IMR-90 (cell line): ENCODE data around the gene SLC12A8. TPM values are rescaled to one million over a fixed set of nuclear protein-coding genes. Genes with fewer than 3 reads are reported as not detected.

ENCODE experiments used
- ATAC-seq: fragments of 200-7000 bp; cut with Tn5 transposase; 2 replicates; pipeline ENCODE4 v1.9.1; 2020; ENCODE audit warnings: low read depth, mild to moderate bottlenecking, moderate library complexity
- BruUV-seq: library from RNA; stranded (reverse); fragments of 400-500 nt; replicated peaks from 2 replicates; lab custom pipeline; 2021; lab: Mats Ljungman, UMichigan
- CTCF ChIA-PET: fragments of 300-600 bp; formaldehyde crosslinking; extraction: SDS; loops from one replicate; lab custom pipeline; 2021; ENCODE audit warnings: antibody characterized with exemption; lab: Yijun Ruan, JAX
- POLR2A ChIA-PET: fragments of 300-600 bp; sonication (Branson Sonifier 250); formaldehyde crosslinking; loops from one replicate; lab custom pipeline; 2022; ENCODE audit warnings: antibody characterized with exemption; ENCODE audit not compliant: unreplicated experiment; lab: Charles Lee
- DNase-seq: peaks from one replicate; pipeline ENCODE4 v3.0.0; 2013
- H2AFZ ChIP-seq: replicated peaks from 2 replicates; pipeline ENCODE3; 2013; ENCODE audit warnings: low read length, mild to moderate bottlenecking; ENCODE audit not compliant: poor library complexity
- H2AK5ac ChIP-seq: 2 replicates; pipeline ENCODE4 v1.6.1; 2013; ENCODE audit warnings: low read depth, low read length, inconsistent platforms
- H2AK9ac ChIP-seq: replicated peaks from 2 replicates; pipeline ENCODE3; 2013; ENCODE audit warnings: mild to moderate bottlenecking, low read depth, low read length, moderate library complexity; ENCODE audit not compliant: poor library complexity
- H2BK120ac ChIP-seq: 2 replicates; pipeline ENCODE4 v1.6.1; 2013; ENCODE audit warnings: low read depth, low read length, inconsistent platforms
- H2BK15ac ChIP-seq: 3 replicates; pipeline ENCODE4 v1.6.1; 2013; ENCODE audit warnings: low read depth, low read length, inconsistent platforms
- H2BK20ac ChIP-seq: 2 replicates; pipeline ENCODE4 v1.6.1; 2013; ENCODE audit warnings: low read depth, mild to moderate bottlenecking, inconsistent platforms, low read length, moderate library complexity
- H2BK5ac ChIP-seq: 2 replicates; pipeline ENCODE4 v1.6.1; 2013; ENCODE audit warnings: mild to moderate bottlenecking, low read depth, low read length, inconsistent platforms; ENCODE audit not compliant: poor library complexity, severe bottlenecking
- H3K14ac ChIP-seq: replicated peaks from 2 replicates; pipeline ENCODE4 v1.6.1; 2013; ENCODE audit warnings: low read depth, low read length, inconsistent platforms
- H3K18ac ChIP-seq: 2 replicates; pipeline ENCODE4 v1.6.1; 2013; ENCODE audit warnings: low read depth, low read length, control low read depth
- H3K23ac ChIP-seq: 2 replicates; pipeline ENCODE4 v1.6.1; 2013; ENCODE audit warnings: low read depth, low read length, inconsistent platforms
- H3K27ac ChIP-seq: 2 replicates; pipeline ENCODE4 v1.5.1; 2013; ENCODE audit warnings: mild to moderate bottlenecking, control low read depth, low read length; ENCODE audit not compliant: insufficient read depth
- H3K27me3 ChIP-seq: 2 replicates; pipeline ENCODE4 v1.6.1; 2013; ENCODE audit warnings: low read length; ENCODE audit not compliant: control insufficient read depth, insufficient read depth
- H3K36me3 ChIP-seq: 2 replicates; pipeline ENCODE4 v1.6.1; 2013; ENCODE audit warnings: low read length, mixed read lengths; ENCODE audit not compliant: control insufficient read depth, insufficient read depth
- H3K4ac ChIP-seq: 2 replicates; pipeline ENCODE4 v1.6.1; 2013; ENCODE audit warnings: low read depth, low read length, inconsistent platforms
- H3K4me1 ChIP-seq: 2 replicates; pipeline ENCODE4 v1.6.1; 2013; ENCODE audit warnings: low read length, mixed read lengths; ENCODE audit not compliant: control insufficient read depth, insufficient read depth
- H3K4me2 ChIP-seq: 2 replicates; pipeline ENCODE4 v1.6.1; 2013; ENCODE audit warnings: low read depth, mild to moderate bottlenecking, control low read depth, low read length, moderate library complexity
- H3K4me3 ChIP-seq: 2 replicates; pipeline ENCODE4 v1.5.1; 2013; ENCODE audit warnings: low read depth, mild to moderate bottlenecking, control low read depth, low read length, moderate library complexity; ENCODE audit not compliant: insufficient read depth
- H3K56ac ChIP-seq: 2 replicates; pipeline ENCODE4 v1.6.1; 2013; ENCODE audit warnings: low read length, inconsistent platforms; ENCODE audit not compliant: insufficient read depth; ENCODE audit errors: extremely low read depth
- H3K79me1 ChIP-seq, 2 experiments: 2 replicates each; pipeline ENCODE4 v1.6.1; 2013; ENCODE audit warnings: low read length in 2 of 2, inconsistent platforms in 1 of 2, low read depth in 1 of 2
- H3K9ac ChIP-seq: 2 replicates; pipeline ENCODE4 v1.6.1; 2013; ENCODE audit warnings: low read depth, low read length, control low read depth
- H3K9me1 ChIP-seq: 2 replicates; pipeline ENCODE4 v1.6.1; 2013; ENCODE audit warnings: low read length, inconsistent platforms; ENCODE audit not compliant: insufficient read depth
- H3K9me3 ChIP-seq: 2 replicates; pipeline ENCODE4 v1.6.1; 2013; ENCODE audit warnings: low read length; ENCODE audit not compliant: control insufficient read depth, insufficient read depth
- H4K20me1 ChIP-seq: 2 replicates; pipeline ENCODE4 v1.6.1; 2013; ENCODE audit warnings: low read length, inconsistent platforms; ENCODE audit not compliant: insufficient read depth
- H4K5ac ChIP-seq: 2 replicates; pipeline ENCODE4 v1.6.1; 2013; ENCODE audit warnings: mild to moderate bottlenecking, low read depth, low read length, control low read depth
- H4K8ac ChIP-seq, 2 experiments: 2 replicates each; pipeline ENCODE4 v1.6.1; 2013; ENCODE audit warnings: low read depth in 2 of 2, low read length in 2 of 2, control low read depth in 1 of 2, inconsistent platforms in 1 of 2
- H4K91ac ChIP-seq: 2 replicates; pipeline ENCODE4 v1.6.1; 2013; ENCODE audit warnings: low read depth, low read length, inconsistent platforms; ENCODE audit not compliant: insufficient read depth
- FOS ChIP-seq: fragments of 150-350 bp; IDR thresholded peaks from 2 replicates; pipeline ENCODE4 v1.6.1; 2016; ENCODE audit warnings: low read depth, low read length
- MXI1 ChIP-seq: IDR thresholded peaks from 2 replicates; pipeline ENCODE4 v1.6.1; 2012; ENCODE audit warnings: low read depth, mild to moderate bottlenecking, low read length, moderate library complexity, borderline replicate concordance
- NFE2L2 ChIP-seq: fragments of 150-350 bp; IDR thresholded peaks from 2 replicates; pipeline ENCODE4 v1.6.1; 2016; ENCODE audit warnings: low read depth, mild to moderate bottlenecking, low read length
- POLR2A ChIP-seq: IDR thresholded peaks from 2 replicates; pipeline ENCODE4 v1.6.1; 2012; ENCODE audit warnings: mild to moderate bottlenecking, low read depth, low read length
- RAD21 ChIP-seq: IDR thresholded peaks from 2 replicates; pipeline ENCODE4 v1.6.1; 2012; ENCODE audit warnings: low read length, improper control_type of control experiment
- RFX5 ChIP-seq: IDR thresholded peaks from 2 replicates; pipeline ENCODE4 v1.8.0; 2012; ENCODE audit warnings: low read depth, mild to moderate bottlenecking, low read length, moderate library complexity
- whole genome bisulfite sequencing, 2 experiments: methylation state at CpG; one replicate each; pipeline versions ENCODE4 v1.1.5 to v1.1.7; 2013; ENCODE audit warnings: missing lambda C conversion rate in 2 of 2; ENCODE audit not compliant: insufficient read length in 1 of 2; ENCODE audit errors: extremely low coverage in 2 of 2; 5-methylcytosine and 5-hydroxymethylcytosine counted together
- dilution Hi-C: fragments of 300-500 bp; cut with HindIII; formaldehyde crosslinking; loops from one replicate; pipeline ENCODE4 v1.14.3; 2018; ENCODE audit warnings: low sequenced_read_pairs; ENCODE audit not compliant: unreplicated experiment
- in situ Hi-C: fragments of 300-500 bp; cut with MboI; formaldehyde crosslinking; loops from 3 replicates; pipeline ENCODE4 v1.14.3; 2019; ENCODE audit warnings: low sequenced_read_pairs, inconsistent platforms, mixed read lengths
- intact Hi-C: fragments of 100-400 bp; cut with micrococcal nuclease; formaldehyde crosslinking; loops from 2 replicates; pipeline ENCODE4 v1.10.0; 2022
- polyA plus RNA-seq, 3 experiments: library from polyadenylated mRNA; depleted of rRNA; stranded (reverse); fragments of >200 nt; gene quantifications; 2 replicates each; pipeline ENCODE4 v1.2.3, GENCODE V29; 2012; ENCODE audit warnings: low replicate concordance in 1 of 3
- total RNA-seq: library from RNA; depleted of rRNA; stranded (reverse); fragments of >200 nt; gene quantifications from 2 replicates; pipeline ENCODE4 v1.2.3, GENCODE V29; 2012

Gene SLC12A8
- total and polyA plus RNA-seq, 2 of the 4 experiments (the other 2 are of a cell fraction), result 2.2 to 4.3 TPM

DNA sequence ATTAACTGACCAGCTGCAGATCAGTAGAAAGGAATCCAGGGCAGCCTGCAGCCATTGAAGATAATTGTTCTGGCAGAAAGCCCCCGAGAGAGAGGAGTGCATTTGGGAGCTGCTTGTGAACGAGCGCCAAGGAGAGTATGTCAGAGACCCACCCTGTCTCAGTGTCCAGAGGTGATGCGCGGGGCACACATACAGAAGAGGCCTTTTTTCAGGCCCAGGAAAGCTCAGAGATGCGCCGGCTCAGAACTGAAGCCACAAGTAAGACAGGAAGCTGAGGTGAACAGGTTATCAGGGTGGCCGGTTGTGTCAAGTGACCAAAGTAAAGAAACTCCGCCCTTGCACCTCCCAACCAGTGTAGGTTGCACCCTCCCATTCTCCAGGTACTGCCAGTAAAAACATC lies 96.9 kb downstream of the SLC12A8 start:
- Histone ChIP-seq H3K9ac (no peak overlapping the region; the same call in 1 of the 2 replicates), H3K36me3 (no peaks in the 10 kb centered on the region), H3K27ac (peak overlapping the region; percentile 60; the same call in 1 of the 2 replicates), H2AFZ (peak overlapping the region; percentile 19), H4K20me1 (no peaks in the 10 kb centered on the region), H3K9me1 (peaks cover 18% of the 10 kb centered on the region), H3K23ac (no peak overlapping the region; the same call in 1 of the 2 replicates), H3K79me1 (0 out of 4 replicates have a peak, but pooled peaks cover 0 to 2% of the 10 kb centered on the region in 2 experiments), H3K27me3 (no peaks in the 10 kb centered on the region), H3K14ac (peak overlapping the region; percentile 22), H4K91ac (peak overlapping the region; percentile 90), H2BK15ac (0 out of 3 replicates have a peak overlapping the region, but pooled peaks have one; percentile 86), H3K4me1 (peaks cover 27% of the 10 kb centered on the region), H3K4me3 (no peak overlapping the region), H3K56ac (no peak overlapping the region), H2BK20ac (peak overlapping the region; percentile 92), H3K18ac (peak overlapping the region; percentile 1; the same call in 1 of the 2 replicates), H4K8ac (peak overlapping the region; percentile 6 to 80; a peak in 2 of 4 replicates), H3K4ac (peak overlapping the region; percentile 89), H4K5ac (peak overlapping the region; percentile 0; the same call in 1 of the 2 replicates), H3K9me3 (no peaks in the 10 kb centered on the region), H2AK9ac (peak overlapping the region; percentile 62), H3K4me2 (no peak overlapping the region), H2AK5ac (peak overlapping the region; percentile 83; the same call in 1 of the 2 replicates), H2BK120ac (peak overlapping the region; percentile 96), H2BK5ac (no peak overlapping the region)
- ChIA-PET POLR2A (no interaction called here), CTCF (interaction anchor here (1.0 to 1.6 kb wide), 2 partner anchors 14 to 21 kb away, joined by 3 to 4 read pairs; no protein-coding TSS in a partner anchor)
- TF ChIP-seq FOS (no peak), RAD21 (no peak), POLR2A (no peak), MXI1 (no peak), RFX5 (no peak), NFE2L2 (no peak)
- intact Hi-C loops (loop anchor here (5.0 kb wide), 1 partner anchor 113 kb away; no protein-coding TSS in a partner anchor), in situ Hi-C loops (no loop called here), dilution Hi-C loops (no loop called here)
- DNase-seq (peak; percentile 65), ATAC-seq (no peak; the same call in 1 of the 2 replicates)
- no TSS peak for BruUV-seq
- 50% methylated on average over 2 of the region's 9 CpGs; no CpG with 5 or more reads in 1 of the 2 experiments for WGBS, 2 experiments
